Stimulated activated CD8-positive, alpha-beta memory T cell treated with anti-CD3 and anti-CD28 coated beads, Interleukin-7, amount 100 ng/mL, for 24 hours (primary cell): ENCODE results near the gene RHOJ.
"Not testable (repeated sequence)": the region's sequence is repeated elsewhere in the genome, so short reads cannot be mapped to it uniquely, and the experiment has no call there.

Experiments
- DNase-seq: peaks from one replicate; pipeline ENCODE4 v3.0.0-alpha.2; 2020; ENCODE audit warnings: low read depth

Gene RHOJ

DNA sequence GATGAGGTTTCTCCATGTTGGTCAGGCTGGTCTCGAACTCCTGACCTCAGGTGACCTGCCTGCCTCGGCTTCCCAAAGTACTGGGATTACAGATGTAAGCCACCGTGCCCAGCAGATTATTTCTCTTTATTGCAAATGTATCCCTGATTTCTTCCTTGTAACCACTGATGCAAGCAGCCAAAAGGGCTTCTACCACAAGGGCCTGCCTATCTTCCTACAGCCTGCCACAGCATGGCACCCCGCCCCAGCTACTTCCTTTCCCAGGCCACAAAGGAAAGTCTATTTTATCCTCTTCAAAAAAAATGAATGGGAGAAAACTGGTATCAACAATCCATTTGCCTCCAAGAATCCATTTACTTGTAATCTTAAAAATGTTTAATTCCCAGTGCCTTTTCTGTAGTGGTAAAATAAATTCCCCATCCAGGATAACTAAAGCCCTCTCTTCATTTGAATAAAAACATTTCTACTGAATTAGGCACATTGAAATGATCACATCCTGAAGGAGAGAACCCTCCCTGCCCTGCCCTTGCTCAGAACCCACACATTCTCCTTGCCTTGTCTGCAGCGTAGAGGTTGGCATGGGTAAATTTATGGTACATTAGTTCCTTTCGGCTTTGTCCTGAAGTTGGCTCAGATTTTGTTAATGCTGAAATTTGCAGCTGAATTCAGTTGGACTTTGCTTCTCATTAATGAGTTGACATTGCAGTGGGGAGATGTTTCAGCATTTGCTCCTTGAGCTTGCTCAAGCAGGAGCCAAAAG, 95.3 kb downstream of the RHOJ start:
- DNase-seq = no peak

DNA sequence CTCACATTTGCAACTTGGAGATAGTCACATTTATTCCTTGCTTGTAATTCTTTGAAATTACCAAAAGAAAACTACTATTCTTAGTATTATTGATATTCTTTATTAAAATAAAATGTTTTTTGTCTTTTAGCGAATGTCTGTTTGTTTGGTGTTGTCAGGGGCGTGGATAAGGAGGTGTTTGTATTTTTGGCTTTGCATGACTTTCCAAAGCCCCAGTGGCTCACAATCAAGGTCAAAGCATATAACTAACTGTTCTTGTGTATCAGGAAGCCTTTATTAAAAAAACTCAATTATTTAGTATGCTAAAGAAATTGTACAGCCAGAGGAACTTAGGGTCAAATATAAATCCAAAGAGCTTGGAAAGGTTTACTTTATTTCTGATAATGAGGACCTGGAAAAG, 96.6 kb downstream of the RHOJ start:
- DNase-seq = no peak

DNA sequence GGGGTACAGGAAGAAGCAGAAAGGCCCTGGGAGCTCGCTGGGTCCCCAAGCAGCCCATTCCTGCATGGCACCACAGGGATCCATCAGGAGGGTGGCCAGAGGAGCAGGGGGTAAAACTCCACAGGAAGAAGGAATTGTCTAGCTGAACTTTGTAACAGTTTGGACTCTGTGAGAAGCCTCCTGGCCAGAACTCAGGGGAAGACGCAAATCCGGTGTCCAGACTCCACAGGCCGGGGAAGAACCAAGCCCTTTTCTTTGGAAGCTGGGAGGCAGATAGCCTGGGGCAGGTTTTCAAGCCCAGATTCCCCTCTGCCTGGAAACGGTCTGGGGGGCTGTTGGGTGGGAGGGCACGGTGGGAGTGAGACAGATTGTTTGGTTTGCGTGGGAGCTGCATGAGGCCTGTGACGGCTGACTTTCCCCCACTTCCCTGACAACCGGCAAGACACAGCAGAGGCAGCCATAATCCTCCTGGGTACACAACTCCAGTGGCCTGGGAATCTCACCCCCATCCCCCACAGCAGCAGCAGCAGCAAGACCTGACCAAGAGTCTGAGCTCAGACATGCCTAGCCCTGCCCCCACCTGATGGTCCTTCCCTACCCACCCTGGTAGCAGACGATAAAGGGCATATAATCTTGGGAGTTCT, 97.8 kb downstream of the RHOJ start:
- no peak for DNase-seq

DNA sequence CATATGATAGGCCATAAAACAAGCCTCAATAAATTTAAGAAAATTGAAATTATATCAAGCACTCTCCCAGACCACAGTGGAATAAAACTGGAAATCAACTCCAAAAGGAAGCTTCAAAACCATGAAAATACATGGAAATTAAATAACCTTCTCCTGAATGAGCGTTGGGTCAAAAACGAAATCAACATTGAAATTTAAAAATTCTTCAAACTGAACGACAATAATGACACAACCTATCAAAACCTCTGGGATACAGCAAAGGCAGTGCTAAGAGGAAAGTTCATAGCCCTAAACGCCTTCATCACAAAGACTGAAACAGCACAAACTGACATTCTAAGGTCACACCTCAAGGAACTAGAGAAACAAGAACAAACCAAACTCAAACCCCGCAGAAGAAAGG, 100.2 kb downstream of the RHOJ start:
- DNase-seq = not testable (repeated sequence)

DNA sequence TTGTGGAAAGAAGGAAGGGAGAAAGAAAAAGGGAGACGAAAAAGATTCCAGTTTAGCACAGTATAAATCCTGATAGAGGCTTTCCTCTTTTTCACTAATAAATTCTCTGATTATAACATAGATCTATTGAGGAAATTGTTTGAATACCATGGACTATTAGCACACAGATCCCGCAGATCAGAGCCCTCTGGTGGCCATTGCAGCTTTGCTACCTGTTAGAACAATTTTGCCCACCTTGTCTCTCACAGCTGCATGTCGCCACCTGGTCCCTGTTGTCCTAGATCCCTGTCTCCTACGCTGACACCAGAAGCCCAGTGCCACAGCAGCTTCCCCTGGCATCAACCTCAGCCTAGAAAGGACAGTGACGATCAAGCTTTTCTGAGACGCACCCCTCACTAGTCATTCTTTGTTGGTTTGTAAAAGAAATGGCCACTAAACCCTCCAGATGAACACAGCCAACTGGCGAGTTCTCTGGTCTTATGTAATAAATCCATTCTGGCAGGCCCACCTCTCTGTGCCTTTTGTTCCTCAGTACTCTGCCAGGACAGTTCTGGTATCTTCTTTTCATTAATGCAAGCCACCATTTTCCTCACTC, 104.6 kb downstream of the RHOJ start:
- no peak for DNase-seq

DNA sequence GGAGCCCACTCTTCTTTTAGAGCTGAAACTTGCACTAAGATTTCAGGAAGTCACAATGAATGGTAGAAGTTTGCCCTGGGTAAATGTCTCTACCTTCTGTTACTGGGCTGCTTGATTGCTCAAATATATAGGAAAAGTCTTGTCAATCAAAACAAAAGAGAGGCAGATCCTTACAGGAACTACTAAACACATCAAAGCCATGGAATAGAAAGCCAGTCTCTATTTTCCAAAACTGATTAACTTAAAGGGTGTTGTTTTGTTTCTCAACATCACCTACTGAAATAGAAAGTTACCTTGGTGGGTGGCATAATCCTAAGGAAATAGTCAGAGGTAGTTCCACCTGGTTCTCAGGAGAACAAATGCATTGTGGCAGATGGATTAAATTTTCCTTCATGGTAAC, 114.6 kb downstream of the RHOJ start, which contains the start of gene GPHB5:
Gene GPHB5, minus strand, starts transcription at position 101 of the 400 bp plus-strand sequence. CDS start 1,086 bp downstream, outside the sequence.
- no peak for DNase-seq

DNA sequence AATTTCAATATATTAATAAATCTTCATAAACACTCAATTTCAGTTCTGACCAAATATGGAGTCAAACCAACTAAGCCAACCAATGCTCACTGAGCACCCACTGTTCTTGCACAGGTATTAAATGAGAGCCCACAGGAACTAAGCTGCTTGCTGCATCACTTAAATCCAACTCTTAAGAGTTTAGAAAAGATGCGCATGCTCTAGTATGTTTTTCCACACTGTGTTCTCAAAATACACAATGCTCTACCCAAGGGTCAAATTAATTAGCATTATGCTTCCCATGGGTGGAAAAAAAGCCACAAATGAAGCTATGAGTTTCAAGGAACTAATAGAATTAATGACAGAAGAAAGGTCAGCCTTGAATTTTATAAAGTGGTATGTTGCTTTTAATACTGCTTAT, 118.2 kb downstream of the RHOJ start:
- DNase-seq = no peak

DNA sequence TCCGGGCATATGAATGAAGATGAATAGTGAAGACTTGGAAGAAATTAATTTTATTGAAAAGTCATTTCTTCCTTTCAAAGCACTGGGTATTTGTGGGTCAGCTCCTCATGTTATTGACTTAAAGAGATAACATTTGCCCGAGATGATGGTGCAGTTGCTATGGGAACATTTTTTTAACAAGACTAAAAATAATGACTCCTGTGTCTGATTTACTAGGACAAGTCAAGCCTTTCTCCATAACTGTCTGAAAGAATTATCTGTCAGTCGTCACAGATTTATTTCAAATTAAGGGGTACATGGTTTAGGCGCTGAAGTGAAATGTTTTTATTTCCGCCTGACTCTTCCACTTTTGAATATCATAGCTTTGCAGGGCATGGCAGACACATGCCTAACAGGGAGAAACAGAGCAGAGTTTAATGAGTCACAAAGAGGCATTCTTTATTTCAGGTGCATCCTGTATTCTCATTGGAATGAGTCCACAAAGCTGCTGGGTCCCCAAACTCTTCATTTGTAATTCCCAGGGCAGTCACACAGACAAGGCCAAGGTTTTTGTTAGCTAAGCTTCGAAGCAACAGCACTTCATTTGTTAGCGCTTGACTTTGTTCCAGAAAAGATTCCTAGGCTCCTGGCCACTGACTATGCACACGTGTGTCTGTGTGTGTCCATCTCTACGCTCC, 118.8 kb downstream of the RHOJ start:
- no peak for DNase-seq

DNA sequence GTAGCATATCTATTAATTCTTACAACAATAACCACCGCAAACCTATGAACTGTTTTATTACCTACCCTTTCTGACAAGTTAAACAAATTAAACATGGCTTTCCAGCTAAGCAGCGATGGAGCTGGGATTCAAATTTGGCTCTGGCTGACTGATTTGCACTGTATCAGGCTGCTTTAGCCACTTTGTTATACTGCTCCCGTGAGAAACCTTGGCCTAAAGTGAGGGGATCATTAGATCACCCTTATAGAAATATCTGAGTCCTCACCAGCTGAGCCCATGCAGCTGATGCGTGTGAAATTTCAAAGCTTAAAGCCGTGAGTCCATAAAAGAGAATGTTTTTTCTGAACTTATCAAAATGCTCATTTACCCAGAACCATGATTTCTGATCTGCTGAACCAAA, 122.6 kb downstream of the RHOJ start:
- DNase-seq = no peak

DNA sequence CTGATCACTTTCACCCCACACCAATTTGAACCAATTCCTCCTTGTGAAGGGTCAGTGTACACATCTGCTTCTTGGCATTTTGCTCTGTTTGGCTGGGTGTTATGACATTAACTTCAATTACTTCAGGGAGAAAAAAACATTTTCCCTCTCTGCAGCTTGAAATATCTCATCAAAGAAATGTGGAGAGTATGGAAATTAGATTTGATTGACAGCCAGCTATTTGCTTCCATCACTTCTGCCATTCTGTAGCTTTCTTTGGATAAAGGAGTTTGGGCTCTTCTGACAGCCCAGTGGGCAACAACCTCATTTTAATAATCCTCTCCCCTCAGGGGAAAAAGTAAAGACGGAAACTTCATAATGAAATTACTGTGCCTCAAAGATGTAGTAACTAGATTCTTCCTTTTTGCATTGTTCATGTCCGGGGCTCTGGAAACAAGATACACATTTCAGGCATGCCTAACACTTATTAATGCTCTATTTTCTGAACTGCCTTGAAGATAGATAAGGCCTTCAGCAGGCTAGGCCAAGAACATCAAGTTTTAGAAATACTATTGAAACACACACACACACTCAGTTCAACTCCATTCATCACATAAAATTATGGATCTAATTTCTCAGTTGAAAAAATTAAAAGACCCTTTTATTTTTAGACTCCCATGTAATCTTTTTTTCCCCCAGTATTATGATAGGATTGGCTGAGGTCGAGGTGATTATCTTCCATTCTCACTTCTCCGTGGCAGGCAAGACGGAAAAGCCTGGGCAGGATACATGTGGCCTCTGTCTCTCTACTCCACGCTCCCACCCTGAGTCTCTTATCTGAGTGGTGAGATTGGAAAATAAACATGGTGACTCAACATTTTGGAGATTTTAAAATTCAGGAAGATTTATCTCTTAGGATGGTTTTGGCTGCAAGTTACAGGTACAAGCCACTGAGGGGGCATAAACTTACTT, 124.8 kb downstream of the RHOJ start:
- no peak for DNase-seq

DNA sequence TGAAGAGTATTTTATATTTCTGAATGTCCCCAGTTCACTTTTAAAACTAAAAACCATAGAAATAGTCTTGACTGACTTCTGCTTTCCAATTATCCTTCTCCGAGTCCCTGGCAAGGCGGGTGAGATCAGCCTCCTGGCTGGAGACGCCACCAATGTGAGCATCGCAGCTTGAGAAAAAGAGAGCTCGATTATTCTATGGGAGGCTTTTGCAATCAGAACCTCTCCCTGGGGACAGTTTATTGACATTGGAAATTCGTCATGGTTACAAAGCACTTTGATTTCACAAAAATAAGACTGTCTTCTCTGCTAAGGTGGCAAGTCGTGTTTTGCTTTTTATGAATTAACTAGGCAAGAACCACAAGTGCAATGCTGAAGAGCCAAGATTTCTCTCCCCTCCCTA, 138.1 kb downstream of the RHOJ start:
- no peak for DNase-seq
